GM13976 (cell line): ENCODE data around the gene ENTR1.

ENCODE experiments used
- DNase-seq: peaks from one replicate; pipeline ENCODE4 v3.0.0; 2012; ENCODE audit warnings: low spot score
- CTCF ChIP-seq: IDR thresholded peaks from 2 replicates; pipeline ENCODE4 v1.5.1; 2012; ENCODE audit warnings: borderline replicate concordance, mild to moderate bottlenecking; ENCODE audit not compliant: insufficient read depth; ENCODE audit errors: extremely low read depth, missing control alignments, control extremely low read depth
- in situ Hi-C: fragments of 300-500 bp; cut with MboI; formaldehyde crosslinking; loops from one replicate; pipeline ENCODE4 v1.12.0; 2022; ENCODE audit warnings: low sequenced_read_pairs, mixed read lengths, inconsistent platforms; ENCODE audit not compliant: unreplicated experiment

ENTR1 gene

GRCh38 chr9:136422876-136423275 is 12.5 kb upstream of the ENTR1 start:
- no peak for TF ChIP-seq CTCF
- in situ Hi-C loops, result no loop called here

GRCh38 chr9:136421791-136422190 is 11.4 kb upstream of the ENTR1 start:
- in situ Hi-C loops, result no loop called here
- DNase-seq, result no peak
- no peak for TF ChIP-seq CTCF

More at GRCh38 chr9:136422876-136423275, 12.5 kb upstream of the ENTR1 start:
- no peak for DNase-seq

GRCh38 chr9:136419092-136419420 is 8.6 kb upstream of the ENTR1 start:
- no peak for DNase-seq
- in situ Hi-C loops, result no loop called here
- no peak for TF ChIP-seq CTCF

- in situ Hi-C loops, result no loop called here
- no peak for DNase-seq
These were observed 8.0 kb upstream of the ENTR1 start for GRCh38 chr9:136418182-136419091.

GRCh38 chr9:136416914-136417313 is 6.5 kb upstream of the ENTR1 start:
- in situ Hi-C loops, result no loop called here
- no peak for TF ChIP-seq CTCF
- no peak for DNase-seq

More at GRCh38 chr9:136418182-136419091, 8.0 kb upstream of the ENTR1 start:
- no peak for TF ChIP-seq CTCF

GRCh38 chr9:136416427-136416826 is 6.0 kb upstream of the ENTR1 start:
- no peak for TF ChIP-seq CTCF
- DNase-seq, result no peak
- in situ Hi-C loops, result no loop called here
